ENCODE data around the gene GCLC.
"Not testable (repeated sequence)": the region's sequence is repeated elsewhere in the genome, so short reads cannot be mapped to it uniquely, and the experiment has no call there.

The GCLC gene

GRCh38 chr6:53544470-53545308, at the start of gene GCLC:
Gene GCLC, minus strand, starts transcription at chr6:53545101. Its CDS starts 456 bp downstream, at chr6:53544645.
- DNase-seq (ENCODE audit: low read depth) = peak; percentile 88

- DNase-seq (ENCODE audit: low read depth) = no peak
These were observed 49.7 kb upstream of the GCLC start for GRCh38 chr6:53594596-53594995.

GRCh38 chr6:53593001-53593488, 48.1 kb upstream of the GCLC start:
- no peak for DNase-seq (ENCODE audit: low read depth)

DNA sequence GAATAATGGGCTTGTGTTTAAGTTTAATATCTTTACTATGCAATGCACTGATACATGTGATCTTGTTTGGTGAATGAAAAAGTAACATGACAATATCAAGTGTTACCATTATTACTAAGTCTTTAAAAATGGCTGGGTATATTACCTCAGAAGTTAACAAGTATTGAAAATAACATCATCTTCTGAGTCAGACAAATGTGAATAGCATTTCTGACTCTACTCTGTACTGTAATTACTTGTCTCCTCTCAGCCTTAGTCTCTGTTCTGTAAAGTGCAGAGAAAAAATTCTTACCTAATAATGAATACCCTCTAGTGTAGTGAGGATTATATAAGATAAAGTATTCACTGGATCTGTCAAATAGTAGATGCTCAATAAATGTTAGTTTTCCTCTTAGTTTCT, 47.0 kb upstream of the GCLC start:
- DNase-seq (ENCODE audit: low read depth) = no peak

DNA sequence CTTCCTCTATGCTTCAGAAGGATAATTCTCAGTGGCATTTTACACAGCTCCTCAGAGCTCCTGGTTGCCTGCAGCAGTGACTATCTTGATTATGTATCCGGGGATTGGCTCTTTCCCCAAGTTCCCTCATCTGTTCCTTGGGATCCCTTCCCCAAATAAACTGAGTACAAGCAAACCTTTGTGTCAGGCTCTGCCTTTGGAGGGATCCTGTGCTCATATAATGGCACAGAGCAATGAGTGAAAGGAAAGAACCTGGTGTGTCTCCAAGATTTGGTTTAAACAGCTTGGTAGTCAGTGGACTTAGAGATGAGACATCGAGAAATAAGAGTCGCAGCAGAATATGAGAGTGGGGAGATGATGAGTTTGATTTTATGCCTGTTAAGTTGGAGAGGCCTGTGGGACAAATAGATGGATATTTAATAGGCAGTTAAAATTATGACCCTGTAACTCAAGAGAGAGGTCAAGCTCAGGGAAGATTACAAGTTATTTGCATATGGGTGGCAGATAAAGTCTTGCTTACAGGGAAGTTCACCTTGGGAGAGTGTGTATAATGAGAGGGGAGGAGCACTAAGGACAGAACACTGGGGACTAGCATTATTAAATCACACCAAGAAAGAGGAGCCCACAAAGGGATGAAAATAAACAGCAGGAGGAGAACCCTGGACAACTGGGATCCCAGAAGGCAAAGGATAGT, 44.1 kb upstream of the GCLC start:
- no peak for DNase-seq (ENCODE audit: low read depth)

GRCh38 chr6:53587291-53587690, 42.4 kb upstream of the GCLC start:
- no peak for DNase-seq (ENCODE audit: low read depth)

DNA sequence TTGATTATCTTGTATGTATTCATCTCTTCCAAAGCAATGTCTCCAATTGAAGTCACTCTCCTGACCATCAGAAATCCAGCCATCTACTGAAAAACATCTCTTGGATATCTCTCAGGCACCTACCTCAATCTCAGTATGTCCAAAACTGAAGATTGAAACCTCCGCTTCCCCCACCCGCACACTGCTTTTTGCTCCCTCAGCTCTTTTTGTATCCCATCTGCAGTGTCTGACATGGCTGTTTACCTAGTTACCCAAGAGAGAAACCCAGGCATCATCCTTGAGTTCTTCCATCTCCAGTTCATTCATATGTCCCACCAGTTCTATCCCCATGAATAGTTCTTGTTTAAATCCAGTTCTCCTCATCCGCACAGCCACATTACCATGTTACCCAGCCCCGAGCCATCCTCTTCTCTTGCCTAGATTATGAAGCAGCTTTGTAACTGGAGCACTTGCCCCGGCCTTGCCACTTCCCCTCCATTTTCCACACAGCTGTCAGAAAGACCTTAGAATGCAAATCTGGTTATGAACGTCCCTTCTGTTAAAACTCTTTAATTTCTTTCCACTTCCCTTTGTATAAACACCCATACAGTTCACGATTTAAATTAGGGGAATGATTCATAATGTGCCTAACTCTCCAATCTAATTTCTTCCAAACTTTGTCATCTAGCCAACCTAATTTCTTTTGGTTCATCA, 40.5 kb upstream of the GCLC start:
- DNase-seq (ENCODE audit: low read depth) = no peak

DNA sequence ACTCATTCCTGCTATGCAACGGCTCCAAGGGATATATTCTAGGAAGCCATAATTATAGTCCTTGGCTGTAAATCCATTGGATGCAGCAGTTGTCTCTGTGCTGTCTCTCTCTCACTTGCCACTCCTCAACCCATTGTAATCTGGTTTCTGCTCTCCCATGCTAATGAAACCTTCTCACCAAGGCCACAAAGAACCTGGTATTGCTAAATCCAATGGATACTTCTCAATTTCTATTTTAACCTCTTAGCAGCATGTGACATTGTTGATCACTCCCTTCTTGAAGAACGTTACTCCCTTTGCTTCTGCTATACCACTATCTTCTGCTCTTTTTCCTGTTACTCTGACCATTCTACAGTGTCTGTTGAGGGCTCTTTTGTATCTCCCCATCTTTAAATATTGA, 39.8 kb upstream of the GCLC start:
- DNase-seq (ENCODE audit: low read depth) = no peak

DNA sequence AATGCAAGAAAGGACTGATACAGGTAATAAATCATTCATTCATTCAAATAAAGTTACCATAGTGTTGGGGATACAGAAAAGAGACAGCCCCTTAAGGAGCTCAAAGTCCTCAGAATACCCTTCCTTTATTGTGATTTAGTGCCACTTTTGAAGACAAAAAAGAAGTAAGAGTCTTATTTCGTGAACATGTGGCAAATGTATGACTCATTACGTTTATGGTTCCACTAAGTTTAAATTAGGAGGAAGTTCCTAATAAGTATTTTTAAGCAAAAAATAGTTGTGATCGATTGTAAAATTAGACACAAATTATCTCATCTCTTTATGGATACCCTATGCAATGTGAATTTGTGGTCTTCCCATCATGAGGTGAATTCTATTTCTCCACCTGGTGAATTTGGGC, 38.5 kb upstream of the GCLC start:
- no peak for DNase-seq (ENCODE audit: low read depth)

- no peak for DNase-seq (ENCODE audit: low read depth)
These were observed 38.1 kb upstream of the GCLC start for GRCh38 chr6:53582963-53583362.

- DNase-seq (ENCODE audit: low read depth) = no peak
These were observed 37.0 kb upstream of the GCLC start for GRCh38 chr6:53581856-53582255.

DNA sequence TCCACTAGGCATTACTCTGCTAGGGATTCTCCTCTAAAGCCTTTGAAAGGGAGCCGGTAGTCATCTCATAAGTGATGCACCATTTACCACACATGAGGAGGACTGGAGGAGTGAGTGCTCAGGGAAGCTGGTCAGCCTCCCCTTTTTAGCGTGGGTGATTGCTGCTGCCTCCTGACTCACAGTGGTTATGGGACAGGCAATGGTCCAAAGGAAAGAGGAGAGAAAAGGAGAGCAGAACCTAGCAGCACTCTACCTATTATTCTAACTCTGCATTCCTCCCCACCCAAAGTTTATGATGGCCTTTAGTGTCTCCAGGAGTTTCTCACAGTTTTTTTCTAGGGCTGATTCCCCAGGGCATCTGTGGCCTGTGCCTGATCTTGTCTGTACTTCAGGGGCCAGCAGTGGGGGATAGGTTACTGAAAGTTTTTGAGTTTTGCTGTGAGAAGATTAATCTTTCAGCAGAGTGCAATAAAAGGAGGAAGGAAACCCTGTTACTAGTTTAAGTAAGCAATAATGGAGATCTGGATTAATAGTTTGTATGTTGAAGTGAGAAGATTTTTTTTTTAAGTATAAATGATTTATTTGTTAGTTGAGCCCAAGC, 36.4 kb upstream of the GCLC start:
- no peak for DNase-seq (ENCODE audit: low read depth)

DNA sequence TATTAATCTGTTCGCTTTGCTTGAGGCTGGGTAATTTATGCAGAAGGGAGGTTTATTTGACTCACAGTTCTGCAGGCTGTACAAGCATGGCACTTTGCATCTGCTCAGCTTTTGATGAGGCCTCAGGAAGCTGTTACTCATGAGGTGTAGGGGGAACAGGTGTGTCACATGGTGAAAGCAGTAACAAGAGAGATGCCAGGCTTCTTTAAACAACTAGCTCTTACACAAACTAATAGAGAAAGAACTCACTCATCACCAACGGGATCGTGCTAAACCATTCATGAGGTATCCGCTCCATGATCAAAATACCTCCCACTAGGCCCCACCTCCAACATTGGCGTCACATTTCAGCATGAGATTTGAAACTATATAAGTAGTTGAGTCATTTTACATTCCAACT, 34.4 kb upstream of the GCLC start:
- peak; percentile 16 for DNase-seq (ENCODE audit: low read depth)

DNA sequence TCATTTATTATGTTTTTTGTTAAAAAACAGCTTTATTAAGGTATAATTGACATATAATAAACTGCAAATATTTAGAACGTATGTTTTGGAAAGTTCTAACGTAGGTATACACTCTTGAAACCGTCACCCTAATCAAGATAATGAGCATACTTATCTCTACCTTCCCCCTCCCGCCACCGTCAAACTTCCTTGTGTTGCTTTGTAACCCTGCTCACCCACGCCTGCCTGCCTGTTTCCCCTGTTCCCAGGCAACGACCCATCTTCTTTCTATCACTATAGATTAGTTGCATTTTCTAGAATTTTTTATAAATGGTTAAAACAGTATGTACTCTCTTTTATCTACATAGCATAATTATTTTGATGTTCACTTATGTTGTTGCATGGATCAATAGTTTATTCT, 33.5 kb upstream of the GCLC start:
- no peak for DNase-seq (ENCODE audit: low read depth)

- no peak for DNase-seq (ENCODE audit: low read depth)
These were observed 28.4 kb upstream of the GCLC start for GRCh38 chr6:53573299-53573698.

DNA sequence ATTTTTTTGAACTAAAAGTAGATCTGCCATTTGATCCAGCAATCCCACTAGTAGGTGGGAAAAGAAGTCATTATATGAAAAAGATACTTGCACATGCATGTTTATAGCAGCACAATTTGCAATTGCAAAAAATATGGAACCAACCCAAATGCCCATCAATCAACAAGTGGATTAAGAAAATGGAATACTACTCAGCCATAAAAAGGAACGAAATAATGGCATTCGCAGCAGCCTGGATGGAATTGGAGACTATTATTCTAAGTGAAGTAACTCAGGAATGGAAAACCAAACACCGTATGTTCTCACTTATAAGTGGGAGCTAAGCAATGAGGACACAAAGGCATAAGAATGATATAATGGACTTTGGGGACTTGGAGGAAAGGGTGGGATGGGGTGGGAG, 27.5 kb upstream of the GCLC start:
- DNase-seq (ENCODE audit: low read depth) = not testable (repeated sequence)

DNA sequence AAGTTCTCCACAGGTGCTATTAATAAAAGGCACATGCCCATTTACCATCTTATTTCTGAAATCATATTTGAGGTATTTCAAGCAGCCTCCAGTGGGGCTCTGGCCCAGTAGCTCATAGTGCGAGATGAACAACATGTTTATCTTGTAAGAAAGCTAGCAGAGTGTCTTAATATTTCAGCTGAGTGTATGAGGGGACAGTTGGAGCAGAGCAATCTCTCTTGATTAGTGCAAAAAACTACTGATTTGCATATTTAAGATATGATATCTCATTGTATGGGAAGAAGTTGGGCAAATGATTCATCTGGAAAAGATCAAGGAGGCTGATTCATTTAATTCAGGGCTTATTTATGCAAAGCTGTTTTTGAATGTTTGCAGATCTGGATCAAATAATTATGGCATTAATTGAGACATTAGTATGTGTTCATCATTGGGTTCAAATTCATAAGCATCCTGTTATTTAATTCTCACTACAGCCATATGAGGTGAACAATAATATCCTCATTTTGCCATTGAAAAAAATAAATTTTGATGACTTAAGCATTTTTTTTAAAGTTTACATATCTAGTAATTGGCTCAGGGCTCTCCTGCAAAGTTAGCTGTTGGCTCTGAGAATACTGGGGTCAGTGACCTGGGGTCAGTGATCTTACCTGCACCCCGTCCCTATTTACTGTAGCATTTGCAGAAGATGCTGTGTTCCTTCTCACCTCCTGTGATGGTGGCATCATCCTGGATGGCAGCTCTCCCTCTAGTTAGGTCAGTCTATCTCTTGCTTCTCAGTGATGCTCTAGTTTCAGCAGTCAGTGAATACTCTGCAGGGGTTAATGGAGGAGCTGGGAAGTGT, 24.1 kb upstream of the GCLC start:
- no peak for DNase-seq (ENCODE audit: low read depth)

DNA sequence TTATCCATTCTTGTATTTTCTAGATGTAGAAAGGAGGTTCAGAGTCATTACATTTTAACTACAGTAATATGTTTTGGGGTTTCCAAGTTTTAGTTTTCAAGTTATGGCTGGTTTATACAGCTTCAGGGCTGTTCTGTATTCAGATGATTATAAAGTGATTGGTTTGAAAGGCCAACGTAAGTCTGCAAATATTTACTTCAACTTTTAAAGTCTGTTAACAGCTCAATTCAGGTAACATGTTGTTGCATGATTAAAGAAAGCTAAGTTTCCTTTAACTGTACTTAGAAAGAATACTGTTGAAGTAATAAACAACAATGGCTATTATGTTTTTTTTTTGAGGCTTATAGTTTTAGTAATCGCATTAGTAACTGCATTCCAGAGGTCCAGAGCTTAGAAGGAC, 22.8 kb upstream of the GCLC start:
- no peak for DNase-seq (ENCODE audit: low read depth)

GRCh38 chr6:53566755-53567154, 21.9 kb upstream of the GCLC start:
- DNase-seq (ENCODE audit: low read depth) = no peak

DNA sequence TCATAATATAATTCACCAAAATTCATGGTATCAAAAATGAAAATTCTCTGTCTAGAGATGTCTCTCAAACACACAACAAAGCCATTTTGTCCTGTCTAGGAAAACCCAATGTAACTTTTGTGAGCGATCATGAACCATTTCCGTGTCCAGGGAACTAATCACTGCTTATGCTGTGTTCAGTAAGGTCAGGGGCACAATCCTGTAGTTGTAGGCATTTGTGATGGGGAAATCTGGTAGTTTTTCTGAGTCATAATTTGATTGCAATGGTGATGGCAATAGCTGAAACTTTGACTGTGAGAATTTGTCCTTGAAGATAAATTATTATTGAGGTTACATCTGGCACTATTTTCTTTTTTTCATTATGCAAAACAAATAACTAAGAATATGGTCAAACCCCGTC, 21.0 kb upstream of the GCLC start:
- DNase-seq (ENCODE audit: low read depth) = no peak

DNA sequence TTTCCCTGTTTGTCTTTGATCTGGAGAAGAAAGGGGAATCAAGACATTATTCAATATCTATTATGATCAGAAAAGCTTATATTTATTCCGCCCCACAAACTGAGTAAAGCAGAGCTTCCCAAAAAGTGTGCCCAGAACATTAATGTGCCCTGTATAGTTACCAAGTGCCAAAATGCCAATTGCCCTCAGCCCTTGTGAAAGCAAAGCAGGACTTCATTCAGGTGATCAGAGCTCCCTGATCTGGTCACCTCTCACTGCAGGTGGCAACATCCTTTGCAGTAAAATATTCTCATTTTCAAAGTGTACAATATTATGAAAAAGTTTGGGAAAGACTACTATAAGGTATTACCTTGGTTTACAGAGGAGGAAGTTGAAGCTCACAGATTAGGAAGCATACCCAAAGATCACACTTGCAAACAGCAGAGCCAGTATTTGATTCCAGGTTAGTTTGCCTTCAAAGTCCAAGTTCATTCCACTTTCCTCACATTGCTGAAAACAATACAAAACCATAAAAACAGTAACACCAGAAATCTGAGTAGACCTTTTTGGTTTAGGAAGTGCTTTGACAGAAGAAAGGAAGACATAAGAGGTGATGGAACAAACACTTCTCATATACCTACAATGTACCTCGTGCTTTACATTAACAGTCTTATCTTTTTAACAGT, 19.6 kb upstream of the GCLC start:
- no peak for DNase-seq (ENCODE audit: low read depth)

All from activated T-cell treated with anti-CD3 and anti-CD28 coated beads for 24 hours (primary cell).